GM12891 (cell line): Measurements from ENCODE around the gene ZBTB16.

Experiments used
- POLR2A ChIP-seq: IDR thresholded peaks from 2 replicates; pipeline ENCODE4 v1.6.1; 2011; ENCODE audit warnings: low read depth, low read length, control low read depth
- POLR2AphosphoS5 ChIP-seq: IDR thresholded peaks from 2 replicates; pipeline ENCODE4 v1.6.1; 2011; ENCODE audit warnings: low read depth, low read length, control low read depth
- TAF1 ChIP-seq: IDR thresholded peaks from 2 replicates; pipeline ENCODE4 v1.6.1; 2011; ENCODE audit warnings: low read depth, low read length, control low read depth

DNA sequence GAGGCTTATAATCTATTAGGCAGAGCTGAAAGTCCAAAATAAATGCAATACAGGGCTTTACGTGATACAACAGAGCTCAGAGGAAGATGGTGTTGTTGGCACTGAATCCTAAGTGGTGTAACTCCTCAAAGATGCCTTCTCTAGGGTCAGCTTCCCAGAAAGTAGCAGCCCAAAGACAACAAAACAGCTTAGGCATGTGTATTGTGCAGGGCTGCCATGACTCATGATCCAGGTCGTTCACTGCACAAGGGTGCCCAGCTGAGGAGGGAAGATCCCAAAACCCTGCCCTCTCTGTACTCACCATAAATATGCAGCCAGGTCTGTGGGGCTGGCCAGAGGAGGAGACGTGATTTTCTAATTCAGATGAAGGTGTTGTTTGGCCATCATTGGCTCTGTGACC lies 177.3 kb downstream of the ZBTB16 start:
- TF ChIP-seq POLR2AphosphoS5 (no peak), POLR2A (no peak), TAF1 (no peak)
